Smooth muscle cell (in vitro differentiated cells): ENCODE results near the gene LNPEP. TPM values are rescaled to one million over a fixed set of nuclear protein-coding genes. Genes with fewer than 3 reads are reported as not detected.
"Not testable (repeated sequence)": the region's sequence is repeated elsewhere in the genome, so short reads cannot be mapped to it uniquely, and the experiment has no call there.

Experiments used
- DNase-seq: peaks from one replicate; lab custom pipeline; 2025; ENCODE audit not compliant: unreplicated experiment; lab: John Stamatoyannopoulos, UW
- H2AFZ ChIP-seq: fragments of 200-600 bp; sonication (generic); 2 replicates; pipeline ENCODE4 v1.6.0; 2016; ENCODE audit warnings: antibody characterized with exemption, low read depth, mild to moderate bottlenecking
- H3F3A ChIP-seq: fragments of 200-600 bp; sonication (generic); 2 replicates; pipeline ENCODE4 v1.6.0; 2017; ENCODE audit warnings: antibody characterized with exemption, low read depth
- H3K27ac ChIP-seq: fragments of 200-600 bp; sonication (generic); 2 replicates; pipeline ENCODE4 v1.5.1; 2016; ENCODE audit warnings: low read depth, mild to moderate bottlenecking
- H3K27me3 ChIP-seq: fragments of 200-600 bp; sonication (generic); 2 replicates; pipeline ENCODE4 v1.6.1; 2016; ENCODE audit warnings: low read depth, mild to moderate bottlenecking
- H3K36me3 ChIP-seq: fragments of 200-600 bp; sonication (generic); 2 replicates; pipeline ENCODE4 v1.5.1; 2016; ENCODE audit warnings: low read depth
- H3K4me1 ChIP-seq: fragments of 200-600 bp; sonication (generic); 2 replicates; pipeline ENCODE4 v1.5.1; 2016; ENCODE audit warnings: low read depth
- H3K4me2 ChIP-seq: fragments of 200-600 bp; sonication (generic); 2 replicates; pipeline ENCODE4 v1.6.0; 2016; ENCODE audit warnings: mild to moderate bottlenecking
- H3K4me3 ChIP-seq: fragments of 200-600 bp; sonication (generic); 2 replicates; pipeline ENCODE4 v1.5.1; 2016; ENCODE audit warnings: mild to moderate bottlenecking
- H3K79me2 ChIP-seq: fragments of 200-600 bp; sonication (generic); 2 replicates; pipeline ENCODE4 v1.6.0; 2016; ENCODE audit warnings: low read depth, mild to moderate bottlenecking
- H3K9ac ChIP-seq: fragments of 200-600 bp; sonication (generic); 2 replicates; pipeline ENCODE4 v1.6.0; 2016; ENCODE audit warnings: low read depth
- H3K9me3 ChIP-seq: fragments of 200-600 bp; sonication (generic); replicated peaks from 2 replicates; pipeline ENCODE4 v1.5.1; 2016; ENCODE audit warnings: low read depth
- H4K20me1 ChIP-seq: fragments of 200-600 bp; sonication (generic); 2 replicates; pipeline ENCODE4 v1.6.0; 2016; ENCODE audit warnings: low read depth
- CTCF ChIP-seq: fragments of 200-600 bp; sonication (generic); IDR thresholded peaks from 2 replicates; pipeline ENCODE4 v1.5.1; 2017; ENCODE audit warnings: borderline replicate concordance, mild to moderate bottlenecking, antibody characterized with exemption; ENCODE audit not compliant: insufficient read depth, poor library complexity, severe bottlenecking
- whole genome bisulfite sequencing: methylation state at CpG from one replicate; pipeline ENCODE4 v1.1.7; 2016; ENCODE audit warnings: low lambda C conversion rate; 5-methylcytosine and 5-hydroxymethylcytosine counted together
- polyA plus RNA-seq: library from polyadenylated mRNA; unstranded; fragments of >200 nt; fragmentation: Nextera tagmentation; extraction: Ambion mirVana; gene quantifications from 2 replicates; pipeline ENCODE4 v1.2.1, GENCODE V29; 2016
- total RNA-seq: library from RNA; depleted of rRNA; stranded (reverse); fragments of >200 nt; gene quantifications from 2 replicates; pipeline ENCODE4 v1.2.3, GENCODE V29; 2014

The LNPEP gene
- total and polyA plus RNA-seq, 2 experiments from 2014 or later, result 2.3 to 24.3 TPM

- TF ChIP-seq CTCF, result no peak
Observed at GRCh38 chr5:96930058-96930457, 5.8 kb upstream of the LNPEP start.

GRCh38 chr5:96930589-96930988, 5.3 kb upstream of the LNPEP start:
- Histone ChIP-seq H2AFZ (no peak overlapping the region), H4K20me1 (no peaks in the 10 kb centered on the region), H3F3A (peaks cover 7% of the 10 kb centered on the region), H3K4me3 (no peak overlapping the region), H3K4me2 (no peak overlapping the region), H3K36me3 (no peaks in the 10 kb centered on the region), H3K79me2 (no peaks in the 10 kb centered on the region), H3K27me3 (no peaks in the 10 kb centered on the region), H3K9ac (no peak overlapping the region), H3K9me3 (no peaks in the 10 kb centered on the region), H3K27ac (no peak overlapping the region), H3K4me1 (peaks cover 9% of the 10 kb centered on the region)
- no peak for TF ChIP-seq CTCF
- 93% methylated on average over 3 of the region's 3 CpGs for WGBS
- DNase-seq, result no peak

More at GRCh38 chr5:96930058-96930457, 5.8 kb upstream of the LNPEP start:
- Histone ChIP-seq H3K4me3 (no peak overlapping the region), H3K27ac (no peak overlapping the region), H3K79me2 (no peaks in the 10 kb centered on the region), H4K20me1 (no peaks in the 10 kb centered on the region), H3K27me3 (no peaks in the 10 kb centered on the region), H3K4me2 (no peak overlapping the region), H3F3A (peaks cover 7% of the 10 kb centered on the region), H3K9ac (no peak overlapping the region), H3K36me3 (no peaks in the 10 kb centered on the region), H3K4me1 (peaks cover 9% of the 10 kb centered on the region), H2AFZ (no peak overlapping the region), H3K9me3 (no peaks in the 10 kb centered on the region)
- WGBS, result 99% methylated on average over 3 of the region's 3 CpGs
- no peak for DNase-seq

GRCh38 chr5:96931037-96931436, 4.8 kb upstream of the LNPEP start:
- not testable (repeated sequence) for H3K4me2 ChIP-seq, H3K79me2 ChIP-seq, H3K9ac ChIP-seq, H2AFZ ChIP-seq, H4K20me1 ChIP-seq, DNase-seq, H3F3A ChIP-seq, H3K4me3 ChIP-seq, H3K27ac ChIP-seq, H3K36me3 ChIP-seq, H3K4me1 ChIP-seq, H3K27me3 ChIP-seq, H3K9me3 ChIP-seq
- WGBS, result 93% methylated on average over 2 of the region's 2 CpGs

GRCh38 chr5:96931605-96932004, 4.3 kb upstream of the LNPEP start:
- Histone ChIP-seq H2AFZ (no peak overlapping the region), H3K9me3 (no peaks in the 10 kb centered on the region), H3K9ac (no peak overlapping the region), H3K27me3 (no peaks in the 10 kb centered on the region), H4K20me1 (no peaks in the 10 kb centered on the region), H3K79me2 (no peaks in the 10 kb centered on the region), H3F3A (peaks cover 7% of the 10 kb centered on the region), H3K4me2 (no peak overlapping the region), H3K27ac (no peak overlapping the region), H3K36me3 (no peaks in the 10 kb centered on the region), H3K4me1 (peaks cover 9% of the 10 kb centered on the region), H3K4me3 (no peak overlapping the region)
- no peak for DNase-seq
- TF ChIP-seq CTCF, result no peak
- WGBS, result 77% methylated on average over 1 of the region's 1 CpG
